Loucy (cell line): ENCODE measurements around the gene SEMA6A.

Experiments used
- EZH2phosphoT487 ChIP-seq: fragments of 200-600 bp; IDR thresholded peaks from 2 replicates; pipeline ENCODE4 v1.6.1; 2018; ENCODE audit warnings: antibody characterized with exemption, mild to moderate bottlenecking, moderate library complexity, borderline replicate concordance
- TF ChIP-seq, protein P1 (sequence below): fragments of 200-600 bp; sonication (generic); conservative IDR thresholded peaks from 2 replicates; pipeline ENCODE4 v1.5.1; 2014; ENCODE audit warnings: mild to moderate bottlenecking, antibody characterized with exemption, low read length

DNA sequence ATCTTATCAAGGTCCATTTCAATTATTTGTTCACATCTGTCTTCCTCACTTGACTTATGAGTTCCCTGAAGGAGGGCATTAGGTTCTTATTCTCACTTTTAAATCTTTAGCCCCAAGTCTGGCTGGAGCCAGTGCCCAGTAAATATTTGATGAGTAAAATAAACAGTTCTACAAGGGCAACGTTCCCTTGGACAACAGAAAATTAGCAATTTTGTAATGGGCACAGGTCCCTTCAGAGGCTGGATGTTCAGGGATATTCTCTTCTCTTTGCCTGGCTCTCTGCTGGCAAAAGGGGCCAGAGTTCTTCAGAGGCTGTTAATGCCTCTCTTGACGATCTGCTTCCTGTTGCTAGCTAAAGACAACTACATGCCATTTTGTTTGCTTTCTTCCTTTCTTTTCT is 149.7 kb downstream of the SEMA6A start:
- TF ChIP-seq, protein P1, sequence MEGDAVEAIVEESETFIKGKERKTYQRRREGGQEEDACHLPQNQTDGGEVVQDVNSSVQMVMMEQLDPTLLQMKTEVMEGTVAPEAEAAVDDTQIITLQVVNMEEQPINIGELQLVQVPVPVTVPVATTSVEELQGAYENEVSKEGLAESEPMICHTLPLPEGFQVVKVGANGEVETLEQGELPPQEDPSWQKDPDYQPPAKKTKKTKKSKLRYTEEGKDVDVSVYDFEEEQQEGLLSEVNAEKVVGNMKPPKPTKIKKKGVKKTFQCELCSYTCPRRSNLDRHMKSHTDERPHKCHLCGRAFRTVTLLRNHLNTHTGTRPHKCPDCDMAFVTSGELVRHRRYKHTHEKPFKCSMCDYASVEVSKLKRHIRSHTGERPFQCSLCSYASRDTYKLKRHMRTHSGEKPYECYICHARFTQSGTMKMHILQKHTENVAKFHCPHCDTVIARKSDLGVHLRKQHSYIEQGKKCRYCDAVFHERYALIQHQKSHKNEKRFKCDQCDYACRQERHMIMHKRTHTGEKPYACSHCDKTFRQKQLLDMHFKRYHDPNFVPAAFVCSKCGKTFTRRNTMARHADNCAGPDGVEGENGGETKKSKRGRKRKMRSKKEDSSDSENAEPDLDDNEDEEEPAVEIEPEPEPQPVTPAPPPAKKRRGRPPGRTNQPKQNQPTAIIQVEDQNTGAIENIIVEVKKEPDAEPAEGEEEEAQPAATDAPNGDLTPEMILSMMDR, result no peak
- no peak for TF ChIP-seq EZH2phosphoT487
